GM12873 (cell line): ENCODE measurements around the gene INF2.

ENCODE experiments used
- CTCF ChIP-seq: IDR thresholded peaks from 2 replicates; pipeline ENCODE4 v1.5.1; 2012; ENCODE audit warnings: low read depth, mild to moderate bottlenecking, moderate library complexity, low read length, control low read depth; ENCODE audit not compliant: insufficient read depth; ENCODE audit errors: missing control alignments

INF2 gene

GRCh38 chr14:104678346-104678745 is 11.1 kb upstream of the INF2 start:
- TF ChIP-seq CTCF: no peak

- TF ChIP-seq CTCF: no peak
These were observed 10.3 kb upstream of the INF2 start for GRCh38 chr14:104678901-104679705.

- no peak for TF ChIP-seq CTCF
These were observed 9.2 kb upstream of the INF2 start for GRCh38 chr14:104680056-104680805.

- peak; percentile 40 for TF ChIP-seq CTCF
These were observed 8.4 kb upstream of the INF2 start for GRCh38 chr14:104680806-104681688.

- no peak for TF ChIP-seq CTCF
These were observed 7.7 kb upstream of the INF2 start for GRCh38 chr14:104681689-104682074.

- TF ChIP-seq CTCF: no peak
These were observed 7.3 kb upstream of the INF2 start for GRCh38 chr14:104682107-104682593.
